Smooth muscle cell (in vitro differentiated cells): Measurements from ENCODE around the gene SLC8A2. TPM values are rescaled to one million over a fixed set of nuclear protein-coding genes. Genes with fewer than 3 reads are reported as not detected.

Experiments
- DNase-seq: peaks from one replicate; lab custom pipeline; 2025; ENCODE audit not compliant: unreplicated experiment; lab: John Stamatoyannopoulos, UW
- H2AFZ ChIP-seq: fragments of 200-600 bp; sonication (generic); 2 replicates; pipeline ENCODE4 v1.6.0; 2016; ENCODE audit warnings: antibody characterized with exemption, low read depth, mild to moderate bottlenecking
- H3F3A ChIP-seq: fragments of 200-600 bp; sonication (generic); 2 replicates; pipeline ENCODE4 v1.6.0; 2017; ENCODE audit warnings: antibody characterized with exemption, low read depth
- H3K27ac ChIP-seq: fragments of 200-600 bp; sonication (generic); 2 replicates; pipeline ENCODE4 v1.5.1; 2016; ENCODE audit warnings: low read depth, mild to moderate bottlenecking
- H3K27me3 ChIP-seq: fragments of 200-600 bp; sonication (generic); 2 replicates; pipeline ENCODE4 v1.6.1; 2016; ENCODE audit warnings: low read depth, mild to moderate bottlenecking
- H3K36me3 ChIP-seq: fragments of 200-600 bp; sonication (generic); 2 replicates; pipeline ENCODE4 v1.5.1; 2016; ENCODE audit warnings: low read depth
- H3K4me1 ChIP-seq: fragments of 200-600 bp; sonication (generic); 2 replicates; pipeline ENCODE4 v1.5.1; 2016; ENCODE audit warnings: low read depth
- H3K4me2 ChIP-seq: fragments of 200-600 bp; sonication (generic); 2 replicates; pipeline ENCODE4 v1.6.0; 2016; ENCODE audit warnings: mild to moderate bottlenecking
- H3K4me3 ChIP-seq: fragments of 200-600 bp; sonication (generic); 2 replicates; pipeline ENCODE4 v1.5.1; 2016; ENCODE audit warnings: mild to moderate bottlenecking
- H3K79me2 ChIP-seq: fragments of 200-600 bp; sonication (generic); 2 replicates; pipeline ENCODE4 v1.6.0; 2016; ENCODE audit warnings: low read depth, mild to moderate bottlenecking
- H3K9ac ChIP-seq: fragments of 200-600 bp; sonication (generic); 2 replicates; pipeline ENCODE4 v1.6.0; 2016; ENCODE audit warnings: low read depth
- H3K9me3 ChIP-seq: fragments of 200-600 bp; sonication (generic); replicated peaks from 2 replicates; pipeline ENCODE4 v1.5.1; 2016; ENCODE audit warnings: low read depth
- H4K20me1 ChIP-seq: fragments of 200-600 bp; sonication (generic); 2 replicates; pipeline ENCODE4 v1.6.0; 2016; ENCODE audit warnings: low read depth
- WGBS: methylation state at CpG from one replicate; pipeline ENCODE4 v1.1.7; 2016; ENCODE audit warnings: low lambda C conversion rate; 5-methylcytosine and 5-hydroxymethylcytosine counted together
- polyA plus RNA-seq: library from polyadenylated mRNA; unstranded; fragments of >200 nt; fragmentation: Nextera tagmentation; extraction: Ambion mirVana; gene quantifications from 2 replicates; pipeline ENCODE4 v1.2.1, GENCODE V29; 2016
- total RNA-seq: library from RNA; depleted of rRNA; stranded (reverse); fragments of >200 nt; gene quantifications from 2 replicates; pipeline ENCODE4 v1.2.3, GENCODE V29; 2014
- TF ChIP-seq, protein P1 (sequence below): fragments of 200-600 bp; sonication (generic); IDR thresholded peaks from 2 replicates; pipeline ENCODE4 v1.5.1; 2017; ENCODE audit warnings: borderline replicate concordance, mild to moderate bottlenecking, antibody characterized with exemption; ENCODE audit not compliant: insufficient read depth, poor library complexity, severe bottlenecking

The SLC8A2 gene
- total and polyA plus RNA-seq, 2 experiments from 2014 or later: 0.22 to 0.62 TPM

DNA sequence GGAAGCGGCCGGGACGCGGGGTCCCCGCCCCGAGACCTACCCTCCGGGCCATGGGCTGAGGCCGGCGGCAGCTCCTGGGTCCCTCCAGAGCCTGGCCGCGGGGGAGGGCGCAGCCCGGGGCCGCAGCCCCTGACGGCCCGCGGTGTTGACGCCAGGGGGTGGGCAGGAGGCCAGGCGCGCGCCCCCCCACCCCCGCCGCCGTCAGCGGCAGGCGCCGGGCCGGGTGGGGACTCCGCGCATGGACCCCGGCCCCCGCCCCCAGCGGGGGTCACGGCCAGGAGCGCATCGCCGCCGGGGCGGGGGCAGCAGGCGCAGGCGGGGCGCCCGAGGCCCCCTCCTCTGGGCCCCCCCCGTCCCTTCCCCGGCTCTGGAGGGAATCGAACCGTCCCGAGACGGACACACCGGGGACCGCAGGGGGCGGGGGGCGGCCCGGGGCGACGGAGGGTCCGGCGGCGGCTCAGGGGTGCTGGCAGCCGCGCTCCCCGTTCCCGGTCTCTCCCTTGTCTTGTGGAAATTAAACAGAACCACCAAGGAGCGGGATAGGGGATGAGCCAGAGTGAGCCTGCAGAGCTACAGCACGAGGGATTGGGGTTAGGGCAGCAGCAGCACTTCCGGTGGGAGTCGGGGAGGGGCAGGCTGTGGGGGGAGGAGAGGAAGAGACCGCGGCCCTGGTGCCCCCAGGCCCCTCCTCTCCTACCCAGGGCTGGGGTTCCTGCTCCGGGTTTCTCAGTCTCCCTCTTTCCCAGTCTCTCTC lies 52.5 kb downstream of the SLC8A2 start, which contains the start of gene MEIS3:
TSS of gene MEIS3 (minus strand) at position 498 of the 754 bp plus-strand sequence. CDS start at position 52, 446 bp downstream.
- Histone ChIP-seq H3K4me2 (peak within 1 kb of the TSS; percentile 93), H4K20me1 (peaks cover 34% of the 10 kb centered on the region), H3K27ac (no peak within 1 kb of the TSS), H3K9ac (no peak within 1 kb of the TSS), H3F3A (peaks cover 3% of the 10 kb centered on the region), H3K27me3 (peaks cover 9% of the 10 kb centered on the region), H3K9me3 (no peaks in the 10 kb centered on the region), H3K36me3 (no peaks in the 10 kb centered on the region), H3K4me3 (peak within 1 kb of the TSS; percentile 68), H2AFZ (no peak within 1 kb of the TSS), H3K4me1 (peaks cover 30% of the 10 kb centered on the region), H3K79me2 (no peaks in the 10 kb centered on the region)
- WGBS: 8% methylated on average over 4 of the region's 70 CpGs
- no peak for DNase-seq
- TF ChIP-seq, protein P1, sequence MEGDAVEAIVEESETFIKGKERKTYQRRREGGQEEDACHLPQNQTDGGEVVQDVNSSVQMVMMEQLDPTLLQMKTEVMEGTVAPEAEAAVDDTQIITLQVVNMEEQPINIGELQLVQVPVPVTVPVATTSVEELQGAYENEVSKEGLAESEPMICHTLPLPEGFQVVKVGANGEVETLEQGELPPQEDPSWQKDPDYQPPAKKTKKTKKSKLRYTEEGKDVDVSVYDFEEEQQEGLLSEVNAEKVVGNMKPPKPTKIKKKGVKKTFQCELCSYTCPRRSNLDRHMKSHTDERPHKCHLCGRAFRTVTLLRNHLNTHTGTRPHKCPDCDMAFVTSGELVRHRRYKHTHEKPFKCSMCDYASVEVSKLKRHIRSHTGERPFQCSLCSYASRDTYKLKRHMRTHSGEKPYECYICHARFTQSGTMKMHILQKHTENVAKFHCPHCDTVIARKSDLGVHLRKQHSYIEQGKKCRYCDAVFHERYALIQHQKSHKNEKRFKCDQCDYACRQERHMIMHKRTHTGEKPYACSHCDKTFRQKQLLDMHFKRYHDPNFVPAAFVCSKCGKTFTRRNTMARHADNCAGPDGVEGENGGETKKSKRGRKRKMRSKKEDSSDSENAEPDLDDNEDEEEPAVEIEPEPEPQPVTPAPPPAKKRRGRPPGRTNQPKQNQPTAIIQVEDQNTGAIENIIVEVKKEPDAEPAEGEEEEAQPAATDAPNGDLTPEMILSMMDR: no peak

DNA sequence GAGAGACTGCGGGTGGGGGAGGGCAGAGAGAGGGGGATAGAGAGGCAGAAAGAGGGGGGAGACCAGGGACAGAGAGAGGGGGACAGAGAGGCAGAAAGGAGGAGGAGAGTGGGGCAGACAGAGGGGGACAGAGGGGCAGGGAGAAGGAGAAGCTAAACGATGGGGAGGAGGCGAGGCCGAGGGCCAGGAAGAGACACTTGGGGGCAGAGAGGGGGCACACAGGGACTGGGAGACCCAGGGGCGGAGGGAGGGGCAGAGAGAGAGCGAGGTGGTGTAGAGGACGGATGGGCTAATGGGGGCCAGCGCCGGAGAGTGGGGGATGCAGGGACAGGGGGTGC lies 53.0 kb downstream of the SLC8A2 start:
- Histone ChIP-seq H4K20me1 (peaks cover 34% of the 10 kb centered on the region), H3K36me3 (no peaks in the 10 kb centered on the region), H3K9me3 (no peaks in the 10 kb centered on the region), H3K4me2 (peak overlapping the region; percentile 93), H3K4me1 (peaks cover 30% of the 10 kb centered on the region), H3K9ac (no peak overlapping the region), H3K27me3 (peaks cover 9% of the 10 kb centered on the region), H3K4me3 (peak overlapping the region; percentile 68), H2AFZ (no peak overlapping the region), H3K27ac (no peak overlapping the region), H3F3A (peaks cover 3% of the 10 kb centered on the region), H3K79me2 (no peaks in the 10 kb centered on the region)
- no peak for DNase-seq
- 0% methylated on average over 2 of the region's 9 CpGs for WGBS
- TF ChIP-seq, protein P1: no peak

DNA sequence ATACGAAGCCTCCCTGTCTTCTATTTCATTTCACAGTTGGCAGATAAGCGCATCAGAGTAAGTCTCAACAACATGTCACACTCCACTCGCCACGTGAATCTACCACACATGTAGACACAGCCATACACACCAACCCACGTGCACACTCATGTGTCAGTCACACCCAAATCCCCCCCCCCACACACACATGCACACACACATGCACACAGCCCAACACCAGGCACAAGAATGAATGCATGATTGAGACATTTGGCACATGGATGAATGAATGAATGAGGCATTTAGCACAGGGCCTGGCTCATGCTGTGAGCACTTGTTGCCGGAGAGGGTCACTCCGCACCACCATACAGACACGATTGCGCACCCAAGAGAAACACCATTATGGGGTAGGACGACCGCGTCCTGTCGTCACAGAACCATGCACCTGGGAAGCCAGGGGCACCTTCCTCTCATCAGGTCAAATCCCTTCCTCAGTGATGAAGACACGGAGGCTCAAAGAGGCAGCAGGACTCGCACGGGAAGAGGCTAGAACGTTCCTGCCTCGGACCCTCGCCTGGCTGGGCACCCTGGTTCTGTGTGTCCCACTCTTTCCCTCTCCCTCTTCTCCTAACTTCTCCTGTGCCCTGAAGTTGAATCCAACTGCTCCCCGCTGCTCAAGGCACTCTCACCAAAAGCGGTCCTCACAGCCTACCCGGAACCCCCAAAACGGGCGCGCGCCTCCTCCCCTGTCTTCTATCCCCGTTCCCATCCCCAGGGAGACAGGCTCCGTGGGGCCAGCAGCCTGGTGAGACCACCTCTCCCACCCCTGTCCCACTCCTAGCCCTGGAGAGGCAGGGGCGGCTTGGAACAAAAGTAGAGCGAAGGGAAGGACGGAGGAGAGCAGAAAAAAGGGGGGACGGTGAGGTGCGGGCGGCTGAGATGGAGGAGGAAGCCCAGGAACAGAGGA lies 53.7 kb downstream of the SLC8A2 start:
- TF ChIP-seq, protein P1: no peak
- 10% methylated on average over 31 of the region's 34 CpGs for WGBS
- no peak for DNase-seq

More for the DNA sequence above, 53.7 kb downstream of the SLC8A2 start:
- no peaks in the 10 kb centered on the region for H3K36me3 ChIP-seq
- no peaks in the 10 kb centered on the region for H3K79me2 ChIP-seq
- no peak overlapping the region for H2AFZ ChIP-seq
- no peaks in the 10 kb centered on the region for H3K9me3 ChIP-seq
- peaks cover 30% of the 10 kb centered on the region for H3K4me1 ChIP-seq
- no peak overlapping the region for H3K9ac ChIP-seq
- H3K4me3 ChIP-seq: peak overlapping the region; percentile 68
- peak overlapping the region; percentile 93 for H3K4me2 ChIP-seq
- H3K27me3 ChIP-seq: peaks cover 8% of the 10 kb centered on the region
- H4K20me1 ChIP-seq: peaks cover 34% of the 10 kb centered on the region
- peaks cover 3% of the 10 kb centered on the region for H3F3A ChIP-seq
- no peak overlapping the region for H3K27ac ChIP-seq
